HG03066 (cell line): Measurements from ENCODE around the gene SRP14.
"Not testable (repeated sequence)": the region's sequence is repeated elsewhere in the genome, so short reads cannot be mapped to it uniquely, and the experiment has no call there.

Experiments
- ATAC-seq: cut with Tn5 transposase; IDR thresholded peaks from one replicate; pipeline ENCODE4 v1.9.1; 2021; ENCODE audit warnings: low read depth; ENCODE audit not compliant: unreplicated experiment

The SRP14 gene

GRCh38 chr15:40032125-40032839 is 6.7 kb downstream of the SRP14 start:
- ATAC-seq: no peak

GRCh38 chr15:40031300-40031699 is 7.7 kb downstream of the SRP14 start:
- no peak for ATAC-seq

- ATAC-seq: no peak
These were observed 8.7 kb downstream of the SRP14 start for GRCh38 chr15:40029979-40030893.

GRCh38 chr15:40028853-40029252 is 10.1 kb downstream of the SRP14 start:
- ATAC-seq: no peak

- ATAC-seq: no peak
These were observed 10.8 kb downstream of the SRP14 start for GRCh38 chr15:40028193-40028592.

DNA sequence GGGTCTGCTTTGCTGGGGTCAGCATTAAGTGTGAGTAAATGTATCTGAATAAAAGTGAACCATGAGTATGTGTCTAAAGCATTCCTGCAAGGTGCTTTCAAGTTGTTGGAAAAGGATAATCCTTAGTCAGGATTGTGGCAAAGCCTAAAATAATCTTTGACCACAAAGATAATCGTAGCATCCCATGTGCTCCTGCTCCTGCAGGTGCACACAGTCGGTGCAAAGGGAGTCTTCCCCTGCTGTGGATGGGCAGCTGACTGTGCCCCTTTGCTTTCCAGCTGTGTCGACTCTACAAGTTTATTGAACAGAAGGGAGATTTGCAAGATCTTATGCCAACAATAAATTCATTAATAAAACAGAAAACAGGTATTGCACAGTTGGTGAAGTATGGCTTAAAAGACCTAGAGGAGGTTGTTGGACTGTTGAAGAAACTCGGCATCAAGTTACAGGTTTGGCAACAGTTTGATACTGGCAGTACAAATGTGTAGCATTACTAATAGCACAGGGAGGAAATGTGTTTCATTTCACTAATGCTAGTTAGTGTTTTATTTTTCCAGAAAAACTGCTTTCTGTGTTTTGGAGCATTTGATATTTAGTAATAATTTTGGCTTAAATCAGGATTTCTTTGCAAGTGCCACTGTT is 22.6 kb downstream of the SRP14 start:
- no peak for ATAC-seq

DNA sequence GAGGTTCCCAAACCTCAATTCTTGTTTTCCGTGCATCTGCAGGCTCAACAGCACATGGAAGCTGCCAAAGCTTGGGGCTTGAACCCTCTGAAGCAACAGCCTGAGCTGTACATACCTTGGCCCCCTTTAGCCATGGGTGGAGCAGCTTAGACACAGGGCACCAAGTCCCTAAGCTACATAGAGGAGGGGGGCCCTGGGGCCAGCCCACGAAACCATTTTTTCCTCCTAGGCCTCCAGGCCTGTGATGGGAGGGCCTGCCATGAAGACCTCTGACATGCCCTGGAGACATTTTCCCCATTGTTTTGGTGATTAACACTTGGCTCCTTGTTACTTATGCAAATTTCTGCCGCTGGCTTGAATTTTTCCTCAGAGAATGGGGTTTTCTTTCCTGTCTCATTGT is 24.6 kb downstream of the SRP14 start:
- ATAC-seq: no peak

- not testable (repeated sequence) for ATAC-seq
These were observed 25.6 kb downstream of the SRP14 start for GRCh38 chr15:40013372-40013771.

- ATAC-seq: no peak
These were observed 27.7 kb downstream of the SRP14 start for GRCh38 chr15:40011303-40011702.

DNA sequence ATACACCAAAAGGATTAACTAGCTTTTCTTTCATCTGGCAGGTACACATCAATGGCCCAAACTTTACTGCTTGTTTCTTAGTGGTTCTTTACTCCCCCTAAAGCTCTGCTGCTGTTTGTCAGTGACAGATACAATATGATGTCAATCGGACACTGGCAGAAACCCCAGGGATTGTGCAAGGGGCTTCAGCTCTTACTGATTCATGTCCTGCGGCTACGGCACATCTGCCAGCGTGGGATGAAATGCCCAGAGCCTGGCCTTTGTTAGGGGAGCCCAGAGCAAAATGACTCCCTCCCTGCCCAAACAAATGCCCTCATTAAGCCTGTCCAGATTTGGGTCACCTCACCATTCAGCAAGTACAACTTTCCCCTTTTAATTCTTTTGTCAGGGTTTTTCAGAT is 28.3 kb downstream of the SRP14 start:
- ATAC-seq: no peak

DNA sequence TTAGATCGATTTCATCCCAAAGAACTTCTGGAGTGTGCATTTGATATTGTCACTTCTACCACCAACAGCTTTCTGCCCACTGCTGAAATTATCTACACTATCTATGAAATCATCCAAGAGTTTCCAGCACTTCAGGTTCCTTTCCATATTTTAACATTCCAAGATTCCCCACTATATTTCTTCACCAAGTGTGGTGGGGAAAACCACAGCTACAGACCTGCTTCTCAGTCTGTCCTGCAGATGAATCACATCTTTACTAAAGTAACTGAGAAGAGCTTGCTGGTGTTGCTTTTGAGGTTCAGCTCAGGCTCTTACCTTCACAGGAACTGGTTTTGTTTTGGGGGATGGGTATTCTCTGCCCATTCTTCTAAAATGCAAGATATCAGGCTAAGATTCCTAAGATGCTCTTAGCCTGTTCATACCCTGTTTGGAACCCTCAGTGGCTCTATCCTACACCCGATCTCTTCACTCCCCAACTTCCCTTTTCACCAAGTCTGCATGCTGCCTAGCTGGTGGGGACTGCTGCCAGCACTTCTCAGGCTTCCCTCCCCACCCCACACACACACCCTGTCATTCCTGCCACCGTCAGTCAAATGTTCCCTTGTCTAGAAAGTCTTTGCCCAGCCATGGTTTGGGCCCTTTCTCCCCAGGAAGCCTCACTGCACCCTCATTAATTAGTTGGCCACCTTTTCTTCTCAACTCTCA is 30.8 kb downstream of the SRP14 start:
- ATAC-seq: no peak

DNA sequence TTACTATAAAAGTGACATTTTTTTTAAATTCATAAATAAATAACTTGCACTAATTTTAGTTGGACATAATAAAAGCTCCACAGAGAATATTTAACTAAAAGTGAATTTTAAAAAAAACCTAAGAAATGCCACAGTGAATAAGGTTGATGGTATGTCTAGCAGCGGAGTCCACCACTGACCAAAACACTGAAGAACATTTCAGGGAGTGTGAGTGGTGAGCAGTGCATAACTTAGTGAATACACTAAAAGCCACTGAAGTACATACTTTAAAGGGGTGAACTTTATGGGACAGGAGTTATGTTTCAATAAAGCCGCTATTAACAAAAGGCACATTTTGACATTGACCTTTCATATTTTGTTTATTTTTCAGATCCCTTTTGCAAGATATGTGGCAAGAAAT is 32.3 kb downstream of the SRP14 start:
- ATAC-seq: no peak

DNA sequence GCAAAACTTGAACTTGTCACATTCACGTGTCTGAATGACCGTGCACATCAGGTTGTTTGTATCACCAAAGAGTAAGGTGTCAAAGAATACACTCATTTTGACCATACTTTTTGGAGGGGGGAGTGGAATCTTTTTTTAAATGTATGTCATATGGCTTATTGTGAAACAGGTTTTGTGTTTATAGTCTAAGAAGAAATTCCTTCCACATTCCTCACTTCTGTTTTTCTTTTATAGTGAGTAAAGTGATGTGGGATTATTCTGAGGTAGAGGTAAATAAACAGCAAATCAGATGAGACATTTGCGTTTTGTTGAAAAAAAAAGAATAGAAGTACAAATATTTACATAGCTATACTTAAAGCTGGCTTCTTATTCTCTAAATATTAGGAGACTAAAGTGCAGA is 33.0 kb downstream of the SRP14 start:
- ATAC-seq: no peak

DNA sequence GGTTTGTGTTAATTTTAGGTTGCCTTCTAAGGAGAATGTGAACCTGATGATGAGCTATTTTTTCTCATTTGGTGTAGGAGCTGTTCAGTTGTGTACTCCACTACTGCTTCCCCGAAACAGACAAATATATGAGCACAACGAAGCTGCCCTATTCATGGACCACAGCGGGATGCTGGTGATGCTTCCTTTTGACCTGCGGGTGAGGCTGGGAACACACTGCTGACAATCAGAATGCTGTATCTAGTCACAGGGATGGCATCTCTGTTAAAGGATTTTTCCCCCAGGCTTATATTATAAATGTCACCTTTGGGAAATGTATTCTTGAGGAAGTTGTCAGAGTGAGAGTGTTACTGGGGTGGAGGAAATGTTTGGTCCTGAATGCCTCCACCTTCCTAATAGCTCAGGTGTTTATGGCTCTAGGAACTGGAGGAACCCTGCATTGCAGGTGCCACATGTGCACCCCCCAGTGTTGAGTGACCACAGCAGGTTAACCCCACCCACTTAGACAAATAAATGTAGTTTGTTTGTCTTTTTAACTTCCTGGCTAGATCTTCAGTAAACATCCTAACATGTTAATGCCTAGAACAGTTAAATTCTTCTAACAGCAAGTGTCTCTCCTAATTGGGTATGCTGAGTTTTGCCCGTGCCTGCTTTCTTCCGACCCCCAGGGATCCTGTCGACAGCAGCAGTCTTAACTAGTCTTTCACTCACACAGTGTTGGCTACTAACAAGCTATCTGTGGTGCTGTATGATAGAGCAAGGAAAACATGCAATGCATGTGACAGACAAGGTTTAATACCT is 35.7 kb downstream of the SRP14 start:
- ATAC-seq: no peak

DNA sequence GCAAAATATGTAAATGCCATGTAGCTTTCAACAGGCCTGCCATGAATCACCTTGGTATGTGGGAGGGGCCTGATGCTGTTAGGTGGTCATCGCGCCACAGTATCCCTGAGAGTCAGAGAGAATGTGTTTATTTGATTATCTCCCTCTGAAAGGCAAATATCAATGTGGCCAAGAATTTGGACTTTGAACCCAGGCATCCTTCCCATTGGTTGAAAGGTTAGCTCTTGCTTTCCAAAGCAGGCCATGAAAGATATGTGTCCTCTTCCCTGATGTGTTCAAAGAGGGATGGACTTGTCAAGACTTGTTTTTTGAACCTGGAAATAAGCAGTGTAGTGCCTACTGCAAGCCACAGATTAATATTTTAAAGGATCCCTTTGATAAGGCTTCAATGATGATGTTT is 36.7 kb downstream of the SRP14 start:
- no peak for ATAC-seq

- ATAC-seq: no peak
These were observed 39.3 kb downstream of the SRP14 start for GRCh38 chr15:39999538-40000200.

- no peak for ATAC-seq
These were observed 40.4 kb downstream of the SRP14 start for GRCh38 chr15:39998511-39999077.

- no peak for ATAC-seq
These were observed 41.3 kb downstream of the SRP14 start for GRCh38 chr15:39997639-39998038.

GRCh38 chr15:39997031-39997430 is 42.0 kb downstream of the SRP14 start:
- no peak for ATAC-seq
